Stimulated activated memory B cell treated with anti-CD40 and anti-IgM and Interleukin-4, amounts not matched to agents 10 μg/mL and 1 μg/mL and 100 μg/mL, for 72 hours (primary cell): ENCODE measurements around the gene MORC1.
"Not testable (repeated sequence)": the region's sequence is repeated elsewhere in the genome, so short reads cannot be mapped to it uniquely, and the experiment has no call there.

Experiments
- ATAC-seq: fragments of 150-1000 bp; cut with Tn5 transposase; 2 replicates; pipeline ENCODE4 v1.10.0; 2021
- H3K27ac Mint-ChIP-seq: one replicate; pipeline ENCODE4 v1.8.0; 2022; ENCODE audit warnings: mild to moderate bottlenecking, mixed read lengths
- H3K27me3 Mint-ChIP-seq: one replicate; pipeline ENCODE4 v1.8.0; 2022; ENCODE audit warnings: mixed read lengths
- H3K36me3 Mint-ChIP-seq: one replicate; pipeline ENCODE4 v1.8.0; 2022; ENCODE audit warnings: mixed read lengths
- H3K4me1 Mint-ChIP-seq: one replicate; pipeline ENCODE4 v1.8.0; 2022; ENCODE audit warnings: mixed read lengths
- H3K4me3 Mint-ChIP-seq: one replicate; pipeline ENCODE4 v1.8.0; 2022; ENCODE audit warnings: mild to moderate bottlenecking, moderate library complexity, mixed read lengths
- H3K9me3 Mint-ChIP-seq: one replicate; pipeline ENCODE4 v1.8.0; 2022; ENCODE audit warnings: mixed read lengths

Gene MORC1, protein sequence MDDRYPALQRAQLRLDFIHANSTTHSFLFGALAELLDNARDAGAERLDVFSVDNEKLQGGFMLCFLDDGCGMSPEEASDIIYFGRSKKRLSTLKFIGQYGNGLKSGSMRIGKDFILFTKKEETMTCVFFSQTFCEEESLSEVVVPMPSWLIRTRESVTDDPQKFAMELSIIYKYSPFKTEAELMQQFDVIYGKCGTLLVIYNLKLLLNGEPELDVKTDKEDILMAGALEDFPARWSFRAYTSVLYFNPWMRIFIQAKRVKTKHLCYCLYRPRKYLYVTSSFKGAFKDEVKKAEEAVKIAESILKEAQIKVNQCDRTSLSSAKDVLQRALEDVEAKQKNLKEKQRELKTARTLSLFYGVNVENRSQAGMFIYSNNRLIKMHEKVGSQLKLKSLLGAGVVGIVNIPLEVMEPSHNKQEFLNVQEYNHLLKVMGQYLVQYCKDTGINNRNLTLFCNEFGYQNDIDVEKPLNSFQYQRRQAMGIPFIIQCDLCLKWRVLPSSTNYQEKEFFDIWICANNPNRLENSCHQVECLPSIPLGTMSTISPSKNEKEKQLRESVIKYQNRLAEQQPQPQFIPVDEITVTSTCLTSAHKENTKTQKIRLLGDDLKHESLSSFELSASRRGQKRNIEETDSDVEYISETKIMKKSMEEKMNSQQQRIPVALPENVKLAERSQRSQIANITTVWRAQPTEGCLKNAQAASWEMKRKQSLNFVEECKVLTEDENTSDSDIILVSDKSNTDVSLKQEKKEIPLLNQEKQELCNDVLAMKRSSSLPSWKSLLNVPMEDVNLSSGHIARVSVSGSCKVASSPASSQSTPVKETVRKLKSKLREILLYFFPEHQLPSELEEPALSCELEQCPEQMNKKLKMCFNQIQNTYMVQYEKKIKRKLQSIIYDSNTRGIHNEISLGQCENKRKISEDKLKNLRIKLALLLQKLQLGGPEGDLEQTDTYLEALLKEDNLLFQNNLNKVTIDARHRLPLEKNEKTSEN

DNA sequence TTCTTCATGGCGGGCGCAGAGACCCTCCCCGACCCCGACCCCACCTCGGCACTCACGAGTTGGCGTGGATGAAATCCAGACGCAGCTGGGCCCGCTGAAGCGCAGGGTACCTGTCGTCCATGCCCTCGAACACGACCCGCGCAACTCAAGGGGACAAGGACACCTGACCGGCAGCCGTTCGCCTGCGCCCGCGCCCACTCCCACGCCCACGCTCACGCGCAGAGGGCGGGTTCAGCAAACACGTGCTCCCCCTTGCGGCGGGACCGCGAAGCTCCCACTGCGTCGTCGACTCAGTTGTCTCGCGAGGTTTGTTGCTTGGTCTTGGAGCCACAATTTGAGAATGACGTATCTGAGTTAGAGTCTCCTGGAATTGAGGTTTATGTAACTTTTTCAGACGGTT, at the start of gene MORC1:
MORC1 (minus strand) TSS at position 196 of the 400 bp plus-strand sequence; CDS start at position 121, 75 bp downstream.
- Mint-ChIP-seq H3K36me3 (no peaks in the 10 kb centered on the region), H3K4me3 (no peak within 1 kb of the TSS), H3K9me3 (peaks cover 3% of the 10 kb centered on the region), H3K4me1 (no peaks in the 10 kb centered on the region), H3K27ac (no peak within 1 kb of the TSS), H3K27me3 (no peaks in the 10 kb centered on the region)
- ATAC-seq = no peak

DNA sequence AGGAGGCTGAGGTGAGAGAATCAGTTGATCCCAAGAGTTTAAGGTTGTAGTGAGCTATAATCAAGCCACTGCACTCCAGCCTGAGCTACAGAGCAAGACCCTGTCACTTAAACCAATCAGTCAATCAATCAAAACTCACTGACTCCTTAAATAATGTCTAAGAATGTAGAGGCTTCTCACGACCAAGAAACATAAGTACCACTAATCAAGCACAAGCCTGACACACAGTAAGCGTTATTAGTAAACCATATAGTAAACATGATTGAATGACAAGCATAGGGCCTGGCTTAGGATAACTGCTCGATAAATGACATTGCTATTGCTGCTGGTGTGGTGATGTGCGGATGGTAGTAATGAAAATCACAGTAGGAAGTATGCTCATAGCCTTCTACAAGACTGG, 48.0 kb upstream of the MORC1 start:
- Mint-ChIP-seq H3K27ac (no peak overlapping the region), H3K36me3 (no peaks in the 10 kb centered on the region), H3K4me3 (no peak overlapping the region), H3K9me3 (no peaks in the 10 kb centered on the region), H3K4me1 (no peaks in the 10 kb centered on the region), H3K27me3 (no peaks in the 10 kb centered on the region)
- no peak for ATAC-seq

DNA sequence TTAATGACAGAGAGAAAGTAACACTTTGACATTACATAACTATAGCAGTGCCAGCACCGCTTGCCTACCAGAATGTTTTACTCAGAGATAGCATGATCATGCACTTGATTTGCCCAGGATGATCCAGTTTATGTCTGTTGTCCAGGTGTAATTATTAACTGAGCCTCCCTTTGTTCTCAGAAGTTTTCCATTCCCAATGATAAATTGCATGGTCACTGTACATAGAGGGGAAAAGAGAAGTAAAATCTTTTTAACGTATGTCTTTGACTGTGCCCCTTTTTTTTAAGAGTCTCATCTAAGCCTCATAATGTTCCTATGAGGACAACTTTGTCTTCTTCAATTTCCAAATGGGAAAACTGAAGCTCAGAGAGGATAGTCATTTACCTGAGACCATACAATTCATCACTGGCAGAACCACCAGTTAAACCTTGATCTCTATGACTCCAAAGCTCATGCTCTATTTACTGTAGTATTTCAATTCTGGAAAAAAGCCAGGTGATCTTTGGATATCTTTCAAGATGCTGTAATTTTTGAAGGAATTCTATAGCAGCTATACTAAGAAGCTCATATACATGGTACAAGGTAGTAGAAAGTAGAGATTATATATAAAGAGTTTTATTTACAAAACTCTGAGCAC, 43.7 kb upstream of the MORC1 start:
- Mint-ChIP-seq H3K9me3 (peaks cover 3% of the 10 kb centered on the region), H3K36me3 (no peaks in the 10 kb centered on the region), H3K4me1 (no peaks in the 10 kb centered on the region), H3K4me3 (no peak overlapping the region), H3K27me3 (no peaks in the 10 kb centered on the region), H3K27ac (no peak overlapping the region)
- ATAC-seq = no peak

DNA sequence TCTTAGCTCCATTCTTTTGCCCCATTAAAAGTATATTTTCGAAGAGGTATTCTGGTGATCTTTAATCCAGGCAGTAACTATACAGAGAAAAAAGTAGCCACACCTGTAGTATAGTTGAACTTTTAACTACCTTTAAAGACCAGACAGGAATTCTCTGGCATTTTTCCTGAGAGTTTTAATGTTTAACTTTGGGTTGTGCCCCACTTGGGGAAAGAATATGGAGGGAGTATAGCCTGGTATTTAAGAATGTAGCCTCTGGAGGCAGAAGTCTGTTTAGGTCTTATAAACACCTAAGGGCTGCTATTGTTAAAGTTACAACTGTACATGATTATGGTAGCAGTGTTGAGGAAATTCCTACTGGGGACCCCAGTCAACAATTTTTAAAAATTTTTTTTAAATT, 37.9 kb upstream of the MORC1 start:
- H3K4me3 Mint-ChIP-seq = no peak overlapping the region
- no peak for ATAC-seq
- H3K36me3 Mint-ChIP-seq = no peaks in the 10 kb centered on the region
- no peaks in the 10 kb centered on the region for H3K4me1 Mint-ChIP-seq
- H3K27me3 Mint-ChIP-seq = no peaks in the 10 kb centered on the region
- H3K9me3 Mint-ChIP-seq = peaks cover 3% of the 10 kb centered on the region
- no peak overlapping the region for H3K27ac Mint-ChIP-seq

DNA sequence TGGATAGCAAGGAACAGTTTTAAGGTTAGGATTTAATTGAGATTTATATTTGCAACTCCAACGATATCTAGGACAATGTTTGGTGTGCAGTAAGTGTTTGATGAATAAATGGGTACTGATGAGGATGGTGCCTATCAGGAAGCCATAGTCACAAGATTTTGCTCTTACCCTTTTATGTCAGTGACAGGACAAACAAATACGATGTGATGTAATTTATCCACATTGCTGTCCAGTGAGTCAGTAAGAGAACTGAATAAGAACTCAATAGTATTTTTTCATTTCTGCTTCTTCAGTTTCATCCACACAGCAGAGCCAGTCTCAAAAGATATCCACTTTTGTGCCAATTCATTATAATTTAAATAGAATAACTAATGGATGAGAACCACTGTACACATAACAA, 37.0 kb upstream of the MORC1 start:
- no peak overlapping the region for H3K27ac Mint-ChIP-seq

DNA sequence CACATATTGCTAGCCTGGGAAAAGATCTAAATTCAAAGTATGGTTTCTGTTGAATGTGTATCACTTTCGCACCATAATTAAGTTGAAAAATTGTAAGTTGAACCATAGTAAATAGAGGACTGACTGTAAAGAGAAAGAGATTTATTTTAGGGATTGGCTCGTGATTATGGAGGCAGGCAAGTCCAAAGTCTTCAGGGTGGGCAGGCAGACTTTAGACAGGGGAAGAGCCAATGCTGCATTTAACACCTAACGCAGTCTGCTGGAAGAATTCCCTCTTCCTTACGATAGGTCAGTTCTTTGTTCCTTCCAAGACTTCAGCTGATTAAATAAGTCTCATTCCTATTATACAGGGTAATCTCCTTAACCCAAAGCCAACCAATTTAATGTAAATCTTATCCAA, 34.4 kb upstream of the MORC1 start:
- no peak for ATAC-seq
- H3K36me3 Mint-ChIP-seq = no peaks in the 10 kb centered on the region
- H3K4me3 Mint-ChIP-seq = no peak overlapping the region
- H3K4me1 Mint-ChIP-seq = no peaks in the 10 kb centered on the region
- H3K27me3 Mint-ChIP-seq = no peaks in the 10 kb centered on the region
- H3K9me3 Mint-ChIP-seq = no peaks in the 10 kb centered on the region
- no peak overlapping the region for H3K27ac Mint-ChIP-seq

More for the DNA sequence above, 37.0 kb upstream of the MORC1 start:
- ATAC-seq = no peak
- H3K36me3 Mint-ChIP-seq = no peaks in the 10 kb centered on the region
- H3K27me3 Mint-ChIP-seq = no peaks in the 10 kb centered on the region
- no peak overlapping the region for H3K4me3 Mint-ChIP-seq
- no peaks in the 10 kb centered on the region for H3K4me1 Mint-ChIP-seq
- peaks cover 3% of the 10 kb centered on the region for H3K9me3 Mint-ChIP-seq

DNA sequence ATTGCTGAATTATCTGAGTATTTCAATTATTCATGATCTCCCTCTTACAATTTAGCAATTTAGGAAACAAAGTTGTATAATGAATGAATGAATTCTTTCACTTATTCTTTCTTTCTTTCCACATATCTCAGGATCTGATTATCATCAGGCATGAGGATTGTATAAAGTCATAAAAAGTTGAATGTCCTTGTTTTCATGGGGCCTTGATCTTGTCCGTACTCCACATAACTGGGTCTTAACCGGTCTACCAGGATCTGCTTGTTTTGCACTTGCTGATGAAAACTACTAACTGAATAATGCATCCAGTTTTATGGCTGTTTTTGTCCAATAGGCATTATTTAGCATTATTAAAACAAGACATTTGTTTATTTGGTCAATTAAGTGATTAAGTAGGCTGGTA, 31.1 kb upstream of the MORC1 start:
- ATAC-seq = no peak
- Mint-ChIP-seq H3K36me3 (no peaks in the 10 kb centered on the region), H3K9me3 (peaks cover 2% of the 10 kb centered on the region), H3K27ac (no peak overlapping the region), H3K4me1 (no peaks in the 10 kb centered on the region), H3K27me3 (no peaks in the 10 kb centered on the region), H3K4me3 (no peak overlapping the region)

DNA sequence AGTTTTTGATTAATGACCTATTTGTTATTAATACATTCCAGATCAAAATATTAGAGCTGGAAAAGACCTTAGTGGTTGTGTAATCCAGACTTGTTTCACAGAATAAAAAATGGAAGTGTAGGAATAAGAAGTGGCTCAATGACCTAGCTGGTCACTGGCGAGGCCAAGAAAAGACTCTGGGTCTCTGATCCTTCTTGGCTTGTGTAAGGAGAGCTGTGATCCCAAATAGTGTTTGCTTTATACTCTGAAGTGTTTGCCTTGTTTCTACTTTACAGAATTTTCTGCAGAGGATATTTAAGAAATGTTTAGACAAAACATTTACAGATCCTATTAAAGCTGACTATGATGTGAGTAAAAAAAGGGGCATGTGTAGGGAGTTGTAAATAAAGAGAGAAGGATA, 25.7 kb upstream of the MORC1 start:
- Mint-ChIP-seq H3K4me3 (no peak overlapping the region), H3K4me1 (no peaks in the 10 kb centered on the region), H3K27ac (no peak overlapping the region), H3K36me3 (no peaks in the 10 kb centered on the region), H3K27me3 (no peaks in the 10 kb centered on the region), H3K9me3 (peaks cover 6% of the 10 kb centered on the region)
- ATAC-seq = no peak

DNA sequence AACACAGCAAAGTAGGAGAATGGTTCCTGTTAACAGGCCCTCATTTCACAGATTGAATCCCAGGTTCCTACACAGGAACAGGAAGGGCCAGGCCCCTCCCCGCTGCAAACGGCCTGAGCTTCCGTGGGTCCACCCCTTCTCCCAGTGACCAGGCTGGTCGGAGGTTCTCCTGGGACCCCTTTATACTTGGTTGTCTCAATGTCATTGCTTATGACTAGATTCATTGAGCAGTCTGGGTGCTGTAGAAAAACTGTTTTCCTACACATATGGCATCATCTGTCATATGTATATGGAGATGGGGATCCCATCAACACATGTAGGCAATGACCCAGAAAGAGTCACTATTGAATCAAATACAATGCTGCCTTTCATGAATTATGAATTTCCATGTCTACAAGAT, 22.4 kb upstream of the MORC1 start:
- ATAC-seq = no peak
- peaks cover 3% of the 10 kb centered on the region for H3K9me3 Mint-ChIP-seq
- no peaks in the 10 kb centered on the region for H3K27me3 Mint-ChIP-seq
- H3K4me1 Mint-ChIP-seq = no peaks in the 10 kb centered on the region
- no peak overlapping the region for H3K27ac Mint-ChIP-seq
- no peaks in the 10 kb centered on the region for H3K36me3 Mint-ChIP-seq
- H3K4me3 Mint-ChIP-seq = no peak overlapping the region

GRCh38 chr3:109137761-109138160, 19.8 kb upstream of the MORC1 start:
- no peak for ATAC-seq
- H3K4me3 Mint-ChIP-seq = no peak overlapping the region
- H3K4me1 Mint-ChIP-seq = no peaks in the 10 kb centered on the region
- H3K27me3 Mint-ChIP-seq = no peaks in the 10 kb centered on the region
- no peak overlapping the region for H3K27ac Mint-ChIP-seq
- no peaks in the 10 kb centered on the region for H3K36me3 Mint-ChIP-seq
- peaks cover 3% of the 10 kb centered on the region for H3K9me3 Mint-ChIP-seq

GRCh38 chr3:109136523-109136922, 18.6 kb upstream of the MORC1 start, which contains the start of gene C3orf85:
Gene C3orf85 (plus strand): TSS chr3:109136719. CDS start chr3:109136848, 129 bp downstream.
- no peaks in the 10 kb centered on the region for H3K4me1 Mint-ChIP-seq
- no peak within 1 kb of the TSS for H3K27ac Mint-ChIP-seq
- H3K27me3 Mint-ChIP-seq = no peaks in the 10 kb centered on the region
- no peak within 1 kb of the TSS for H3K4me3 Mint-ChIP-seq
- H3K9me3 Mint-ChIP-seq = peaks cover 3% of the 10 kb centered on the region
- H3K36me3 Mint-ChIP-seq = no peaks in the 10 kb centered on the region
- no peak for ATAC-seq

GRCh38 chr3:109133474-109133816, 15.5 kb upstream of the MORC1 start:
- not testable (repeated sequence) for H3K9me3 Mint-ChIP-seq, H3K4me3 Mint-ChIP-seq, H3K27me3 Mint-ChIP-seq, H3K4me1 Mint-ChIP-seq, H3K27ac Mint-ChIP-seq, H3K36me3 Mint-ChIP-seq, ATAC-seq

DNA sequence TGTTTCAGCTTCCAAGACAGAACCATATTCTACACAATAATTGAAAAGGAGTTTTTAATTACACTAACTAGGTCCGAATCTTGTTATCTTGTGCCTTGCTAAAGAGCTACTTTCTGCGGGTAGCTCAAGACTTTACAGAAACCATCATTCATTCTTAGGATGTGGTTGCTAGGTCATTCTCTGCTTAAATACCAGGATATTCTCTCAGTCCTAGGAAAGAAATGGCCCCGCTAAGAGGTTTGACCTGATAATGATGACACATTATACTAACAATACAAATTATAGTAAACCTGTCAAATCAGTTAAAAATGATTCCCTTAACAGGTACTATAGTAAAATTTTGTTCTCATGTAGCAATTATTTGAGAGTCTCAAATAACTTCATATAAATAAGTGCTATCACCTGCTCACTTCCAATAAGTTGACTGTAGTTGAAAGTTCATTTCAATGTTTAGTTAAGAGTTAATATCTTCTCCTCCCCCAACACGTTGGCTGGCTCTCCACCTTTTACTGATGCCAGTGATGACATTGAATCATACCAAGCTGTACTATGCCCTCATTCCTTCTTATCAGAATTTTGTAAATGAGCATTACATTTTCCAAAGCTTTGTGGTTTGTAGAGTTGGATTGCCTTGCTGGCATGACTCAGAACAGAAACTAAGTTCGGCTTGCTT, 15.0 kb upstream of the MORC1 start:
- H3K4me1 Mint-ChIP-seq = no peaks in the 10 kb centered on the region
- no peak for ATAC-seq

DNA sequence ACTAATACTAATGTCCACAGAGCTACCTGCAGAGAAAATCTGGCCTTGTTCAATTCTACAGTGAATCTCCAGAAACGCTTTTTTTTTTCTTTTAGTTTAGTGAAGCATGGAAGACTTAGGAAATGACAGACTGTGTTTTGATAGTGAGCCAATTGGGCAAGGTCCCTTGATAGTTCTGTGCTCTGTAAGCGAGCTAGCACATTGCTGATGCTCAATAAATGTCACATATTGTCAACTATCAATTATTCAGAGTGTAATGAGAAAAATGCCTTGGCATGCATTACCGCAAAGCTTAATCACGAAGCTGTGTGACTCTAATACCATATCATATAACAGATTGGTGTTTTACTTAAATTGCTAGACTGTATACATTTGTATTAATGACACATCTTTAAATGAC, 13.3 kb upstream of the MORC1 start:
- H3K4me1 Mint-ChIP-seq = no peaks in the 10 kb centered on the region
- no peak overlapping the region for H3K27ac Mint-ChIP-seq
- H3K27me3 Mint-ChIP-seq = no peaks in the 10 kb centered on the region
- ATAC-seq = no peak
- H3K36me3 Mint-ChIP-seq = no peaks in the 10 kb centered on the region
- no peak overlapping the region for H3K4me3 Mint-ChIP-seq
- peaks cover 3% of the 10 kb centered on the region for H3K9me3 Mint-ChIP-seq

More for the DNA sequence above, 15.0 kb upstream of the MORC1 start:
- H3K9me3 Mint-ChIP-seq = peaks cover 3% of the 10 kb centered on the region
- H3K27me3 Mint-ChIP-seq = no peaks in the 10 kb centered on the region
- H3K27ac Mint-ChIP-seq = no peak overlapping the region
- H3K36me3 Mint-ChIP-seq = no peaks in the 10 kb centered on the region
- H3K4me3 Mint-ChIP-seq = no peak overlapping the region

GRCh38 chr3:109127553-109127952, 9.6 kb upstream of the MORC1 start:
- H3K27me3 Mint-ChIP-seq = no peaks in the 10 kb centered on the region
- H3K4me3 Mint-ChIP-seq = no peak overlapping the region
- no peaks in the 10 kb centered on the region for H3K36me3 Mint-ChIP-seq
- no peak for ATAC-seq
- no peak overlapping the region for H3K27ac Mint-ChIP-seq
- H3K4me1 Mint-ChIP-seq = no peaks in the 10 kb centered on the region
- peaks cover 3% of the 10 kb centered on the region for H3K9me3 Mint-ChIP-seq
